Activated CD4-positive, alpha-beta T cell treated with anti-CD3 and anti-CD28 coated beads, Interleukin-2, Interleukin-6, amounts not matched to agents 100 ng/mL and 50 ng/mL, durations not matched to agents 16 hours and 8 hours (primary cell): ENCODE results near the gene ZBTB33.

ENCODE experiments used
- DNase-seq: peaks from one replicate; pipeline ENCODE4 v3.0.0-alpha.2; 2020

The ZBTB33 gene

DNA sequence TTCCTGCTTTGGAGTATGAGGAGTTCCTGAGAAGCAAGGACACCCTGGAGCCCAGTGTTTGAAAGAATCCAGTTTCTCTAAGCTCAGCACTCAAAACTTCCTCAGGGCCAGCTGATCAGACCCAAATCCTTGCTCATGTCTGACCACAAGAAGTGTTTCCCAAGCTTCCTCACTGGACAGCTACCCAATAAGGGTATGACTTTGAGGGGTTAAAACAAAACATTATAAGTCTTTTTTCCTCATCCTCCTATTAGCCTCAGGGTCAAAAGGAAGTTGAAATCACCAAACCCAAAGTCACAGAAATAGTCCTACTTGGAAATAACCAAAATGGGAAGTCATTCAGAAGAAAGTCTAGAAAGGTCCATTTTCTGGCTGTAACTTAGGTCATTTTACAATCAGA is 13.7 kb downstream of the ZBTB33 start:
- DNase-seq: no peak

DNA sequence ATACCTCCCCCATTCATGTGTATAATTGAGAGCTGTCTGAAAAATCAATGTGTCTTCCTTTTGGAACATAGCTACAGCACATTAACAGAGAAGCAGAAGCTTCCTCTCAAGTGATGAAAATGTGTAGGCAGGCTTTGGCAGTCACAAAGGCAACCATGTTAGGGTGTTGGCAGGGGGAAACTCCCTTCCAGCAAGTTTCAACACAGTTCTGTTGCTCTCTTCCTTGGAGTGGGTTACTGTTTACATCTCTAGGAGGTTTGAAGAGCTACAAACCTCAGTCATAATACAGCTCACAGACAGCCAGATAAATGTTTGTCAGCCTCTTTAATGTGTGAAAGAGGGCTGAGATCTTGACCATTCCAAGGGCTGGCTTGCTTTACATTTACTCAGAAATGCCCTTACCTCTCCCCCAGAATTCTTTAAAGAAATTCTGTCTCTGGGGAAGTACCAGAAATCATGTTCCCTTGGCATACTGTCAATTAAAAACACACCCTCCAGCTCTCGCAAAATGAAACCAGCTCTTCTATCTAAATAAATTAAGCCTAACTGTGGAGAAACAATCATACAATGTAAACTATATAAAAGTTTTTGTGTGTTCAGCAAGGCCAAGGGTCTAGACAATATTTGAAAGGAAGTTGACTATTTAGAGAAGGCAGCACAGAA is 18.9 kb downstream of the ZBTB33 start:
- no peak for DNase-seq

DNA sequence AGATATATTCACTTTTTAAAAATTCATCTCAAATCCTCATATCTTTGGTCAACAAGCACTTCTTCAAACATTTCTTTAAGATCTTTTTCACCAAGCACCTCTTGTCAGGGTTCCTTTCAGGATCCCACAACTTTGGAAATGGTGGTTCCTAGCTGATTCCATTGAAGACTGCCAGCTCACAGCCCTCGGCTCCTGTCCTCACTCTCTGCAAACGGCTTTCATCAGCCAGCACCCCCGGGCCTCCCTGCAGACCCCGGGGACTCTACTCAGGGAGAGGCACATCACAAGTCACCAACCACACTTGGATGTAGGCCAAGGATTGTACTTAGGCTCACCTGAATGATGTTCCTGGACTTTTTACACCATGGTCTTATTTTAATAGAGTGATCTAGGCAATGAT is 20.0 kb downstream of the ZBTB33 start:
- DNase-seq: no peak

DNA sequence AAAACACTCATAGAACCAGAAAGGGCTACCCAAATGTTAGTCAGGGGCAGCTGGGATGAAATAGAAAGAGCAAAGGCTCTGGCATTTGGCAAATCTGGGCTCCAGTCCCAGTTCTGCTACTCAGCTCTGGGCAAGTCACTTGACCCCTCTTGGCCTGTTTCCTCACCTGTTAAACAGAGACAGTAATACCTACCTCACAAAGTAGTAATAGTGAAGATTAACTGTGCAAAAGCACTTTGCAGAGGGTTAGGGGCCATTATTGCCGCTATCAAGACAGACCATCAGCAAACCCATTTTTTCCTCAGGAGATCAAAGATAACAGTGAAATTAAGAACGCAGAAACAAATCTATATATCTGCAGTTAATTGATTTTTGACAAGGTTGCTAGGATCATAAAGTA is 20.6 kb downstream of the ZBTB33 start:
- no peak for DNase-seq

DNA sequence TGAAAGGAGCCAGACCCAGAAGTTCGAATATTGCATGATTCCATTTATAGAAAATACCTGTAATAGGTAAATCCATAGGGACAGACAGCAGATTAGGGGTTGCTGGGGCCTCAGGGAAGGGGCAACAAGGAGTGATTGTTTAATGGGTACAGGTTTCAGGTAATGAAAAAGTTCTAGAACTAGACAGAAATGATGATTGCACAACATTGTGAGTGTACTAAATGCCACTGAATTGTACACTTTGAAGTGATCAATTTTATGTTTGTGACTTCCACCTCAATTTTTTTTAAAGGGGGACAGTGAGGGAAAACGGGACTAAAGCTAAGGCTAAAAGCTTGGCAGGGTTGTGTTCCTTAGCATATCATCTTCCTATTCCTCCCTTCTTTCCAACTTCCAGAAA is 23.5 kb downstream of the ZBTB33 start:
- no peak for DNase-seq

DNA sequence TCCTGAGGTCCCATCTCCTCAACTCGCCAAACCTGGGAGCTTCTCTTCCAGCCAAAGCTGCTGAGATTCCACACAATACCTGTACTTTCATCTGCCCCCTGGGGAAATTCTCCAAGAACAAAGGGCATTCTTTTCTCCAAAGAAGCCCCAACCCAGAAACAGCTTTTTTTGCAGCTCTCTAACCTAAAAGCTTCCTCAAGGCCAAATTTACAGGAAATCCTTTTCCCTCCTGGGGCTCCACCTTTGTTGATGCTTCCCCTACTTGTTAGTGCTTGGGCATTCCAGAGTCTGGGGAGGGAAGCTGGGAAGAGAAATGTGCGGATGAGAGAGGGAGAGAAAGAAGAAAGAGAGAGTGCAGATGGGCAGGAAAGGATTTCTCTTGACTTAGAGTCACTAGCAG is 24.3 kb downstream of the ZBTB33 start:
- no peak for DNase-seq

DNA sequence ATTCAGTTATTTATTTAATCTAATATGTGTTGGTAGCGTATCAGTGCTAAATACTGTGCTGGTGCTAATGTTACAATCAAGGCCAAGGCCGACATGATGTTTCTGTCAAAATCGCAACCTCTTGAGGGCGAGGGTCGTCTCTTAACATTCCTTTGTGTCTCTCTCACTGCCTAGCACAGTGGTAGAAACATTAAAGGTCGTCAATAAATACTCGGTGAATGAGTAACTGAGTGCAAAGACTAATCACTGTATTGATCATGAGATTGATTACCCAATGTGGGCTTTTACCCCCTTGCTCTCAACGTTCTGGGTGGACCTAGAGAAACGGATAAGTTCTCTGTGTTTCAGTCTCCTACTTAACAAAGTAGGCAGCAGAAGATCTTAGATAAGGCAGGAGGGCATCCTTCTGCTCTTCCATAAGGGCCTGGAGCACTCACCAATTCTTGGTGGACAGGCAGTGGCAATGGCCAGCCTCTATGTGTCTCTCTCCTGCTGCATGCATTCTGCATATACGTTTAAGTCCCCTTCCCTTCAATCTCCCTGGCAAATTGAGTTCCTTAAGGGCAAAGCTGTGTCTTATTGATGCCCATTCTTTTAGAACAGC is 30.5 kb downstream of the ZBTB33 start:
- DNase-seq: no peak

DNA sequence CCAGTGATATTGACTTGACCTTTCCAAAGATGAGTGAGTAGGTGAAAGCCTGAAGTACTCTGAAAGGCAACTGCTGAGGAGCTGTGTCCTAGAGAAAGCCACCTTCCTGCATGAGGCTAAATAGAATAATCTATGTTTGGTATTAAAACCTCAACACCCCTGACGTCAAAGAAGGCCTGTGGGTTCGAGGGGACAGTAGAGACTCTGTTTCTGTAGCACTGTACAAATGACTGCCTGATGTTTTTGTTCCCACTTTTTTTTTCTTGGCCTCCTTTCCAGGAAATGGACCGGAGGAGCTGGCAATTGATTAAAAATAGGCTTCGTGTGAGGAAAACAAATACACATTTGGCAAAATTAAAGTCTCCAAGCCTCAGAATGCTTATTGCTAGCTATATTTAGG is 31.1 kb downstream of the ZBTB33 start:
- DNase-seq: no peak

DNA sequence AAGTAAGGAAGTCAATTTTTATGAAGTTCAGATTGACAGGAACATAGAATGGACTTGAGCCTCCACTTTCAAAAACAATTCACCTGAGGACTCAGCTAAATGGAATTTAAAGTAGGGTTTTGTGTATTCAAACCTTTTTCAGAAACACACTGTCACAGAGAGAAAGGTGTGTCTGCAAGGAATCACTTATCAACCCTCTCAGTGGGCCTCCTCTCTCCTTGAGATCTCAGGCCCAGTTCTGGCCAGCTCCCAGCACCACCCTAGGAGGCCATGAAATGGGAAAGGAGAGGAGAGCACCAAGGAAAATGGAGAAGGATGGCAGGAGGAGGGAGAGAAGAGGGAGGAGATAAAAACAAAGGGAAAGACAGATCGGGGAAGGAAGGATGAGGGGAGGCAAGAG is 32.1 kb downstream of the ZBTB33 start:
- DNase-seq: no peak

DNA sequence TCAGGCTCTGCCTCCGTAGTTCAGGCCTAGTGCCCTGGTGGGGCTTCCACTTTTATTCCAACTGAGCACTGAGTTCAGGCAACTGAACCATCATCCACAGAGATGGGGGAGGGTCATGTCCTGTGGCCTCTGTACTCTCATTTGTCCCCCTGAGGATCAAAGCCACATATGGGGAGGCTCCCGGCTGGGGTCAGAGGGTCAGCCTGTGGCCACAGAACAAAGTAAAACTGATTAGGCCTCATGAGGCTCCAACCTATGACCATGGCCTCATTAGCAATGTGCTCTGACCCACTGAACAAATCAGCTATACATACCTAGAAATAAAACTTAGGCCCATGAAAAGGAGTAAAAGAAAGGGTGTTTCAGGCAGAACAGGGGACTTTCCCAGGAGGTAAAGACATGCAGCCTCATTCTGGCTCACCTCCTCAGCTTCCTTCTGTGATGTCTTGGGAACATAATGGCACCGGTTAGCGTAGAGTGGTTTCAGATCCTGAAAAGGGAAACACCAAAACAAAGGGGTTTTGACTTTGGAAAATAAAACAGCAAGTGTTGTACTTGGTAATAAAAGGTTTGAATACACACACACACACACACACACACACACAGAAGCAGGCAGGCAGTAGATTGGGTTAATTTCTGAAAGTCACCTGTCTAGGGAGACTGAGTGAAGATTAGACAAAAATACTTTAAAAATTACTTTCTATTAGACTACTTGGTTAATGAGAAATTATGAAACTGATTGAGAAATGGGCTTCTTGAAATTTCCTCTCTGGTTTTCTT is 36.3 kb downstream of the ZBTB33 start:
- no peak for DNase-seq

DNA sequence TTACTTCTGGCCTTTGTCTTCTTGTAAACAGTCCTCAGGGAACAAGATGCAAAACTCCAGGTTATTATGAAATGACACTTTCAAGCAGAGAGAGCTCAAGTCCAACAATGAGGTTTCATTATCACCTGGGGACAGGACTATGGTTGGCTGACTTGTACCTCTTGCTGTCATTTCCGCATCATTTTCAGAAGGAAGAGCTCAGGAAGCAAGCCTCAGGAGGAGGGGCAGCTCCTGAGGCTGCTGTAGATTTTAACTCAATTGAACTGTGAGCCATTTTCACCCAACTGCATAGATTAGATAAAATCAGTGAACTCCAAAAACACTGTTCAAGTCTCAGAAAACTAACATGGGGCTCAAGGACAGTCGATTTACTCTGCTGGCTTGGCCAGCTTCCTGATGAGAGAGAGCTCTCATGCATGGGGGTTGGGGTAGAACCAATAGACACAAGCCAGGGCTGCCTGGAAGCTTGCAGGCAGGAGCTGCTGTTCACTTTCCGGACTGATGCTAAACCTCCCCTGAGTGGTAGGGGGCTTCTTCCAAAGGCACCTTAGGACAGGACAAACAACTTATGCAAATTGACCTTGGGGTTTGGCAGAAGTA is 37.0 kb downstream of the ZBTB33 start:
- no peak for DNase-seq

DNA sequence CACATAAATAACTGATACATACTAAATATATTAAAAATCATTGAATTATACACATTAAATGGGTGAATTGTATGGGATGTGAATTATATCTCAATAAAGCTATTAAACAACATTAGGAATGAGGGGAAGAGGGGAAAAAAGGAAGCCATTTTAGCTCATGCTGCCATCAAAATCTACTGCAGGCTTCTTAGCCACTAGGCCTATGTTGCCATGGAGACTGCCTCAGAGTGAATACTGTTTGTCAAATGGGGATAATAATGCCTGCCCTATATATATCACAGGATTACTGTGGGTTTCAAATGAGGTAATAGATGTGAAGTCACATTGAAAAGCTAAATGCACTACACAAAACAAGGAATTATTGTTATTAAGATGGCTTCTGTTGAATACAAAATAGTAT is 39.5 kb downstream of the ZBTB33 start:
- DNase-seq: no peak

DNA sequence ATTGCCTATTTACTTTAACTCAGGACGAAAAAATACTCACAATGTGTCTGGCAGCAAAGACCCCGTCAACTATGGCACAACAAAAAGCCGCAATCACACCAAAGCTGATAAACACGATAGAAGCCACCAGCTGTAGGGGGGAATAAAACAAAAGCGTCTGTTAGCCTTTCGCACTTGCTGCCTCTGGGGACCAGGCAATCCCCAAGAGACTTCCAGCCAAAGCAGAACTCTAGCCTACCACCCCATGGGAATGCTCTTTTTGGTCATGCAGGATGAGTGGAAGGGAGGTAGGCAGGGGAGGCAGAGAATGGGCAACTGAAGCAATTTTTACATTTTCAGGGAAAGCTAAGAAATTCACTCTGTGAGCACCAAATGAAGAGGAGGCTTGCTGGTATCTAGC is 40.6 kb downstream of the ZBTB33 start:
- no peak for DNase-seq

DNA sequence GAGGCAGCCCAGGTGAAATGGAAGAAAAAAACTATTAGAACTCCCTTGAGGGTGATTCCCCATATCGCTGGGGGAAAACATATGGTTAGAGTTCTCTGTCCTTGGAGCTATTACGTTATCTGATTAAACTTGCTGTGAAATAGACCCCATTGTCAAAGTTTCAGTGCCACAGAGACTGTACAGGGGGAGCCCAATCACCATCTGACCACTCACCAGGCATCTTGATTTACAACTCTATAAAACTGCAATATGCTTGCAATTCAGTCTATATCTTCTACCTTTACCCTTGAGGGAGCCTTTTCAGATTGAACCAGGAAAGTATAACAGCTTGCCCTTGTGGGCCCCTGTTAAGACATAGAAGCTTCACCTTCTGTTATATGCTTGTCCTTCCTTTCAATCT is 42.4 kb downstream of the ZBTB33 start:
- no peak for DNase-seq

DNA sequence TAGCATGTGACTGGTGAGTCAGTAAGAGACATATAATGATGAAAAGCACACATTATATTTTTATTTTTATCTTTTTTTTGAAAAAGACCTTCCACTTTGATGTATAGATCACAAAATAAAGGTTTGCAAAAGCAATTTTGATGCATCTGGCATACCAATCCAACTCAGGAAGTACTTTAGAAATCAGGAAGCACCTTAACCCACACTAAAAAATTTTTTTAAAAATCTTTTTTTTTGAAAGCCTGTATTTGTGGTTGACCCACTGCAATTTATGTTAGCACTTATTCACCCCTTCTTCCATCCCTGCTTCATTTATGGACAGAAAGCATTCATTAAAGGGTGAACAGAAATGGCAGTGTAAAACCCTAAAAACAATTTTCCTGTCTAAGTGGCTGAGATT is 44.0 kb downstream of the ZBTB33 start:
- no peak for DNase-seq

DNA sequence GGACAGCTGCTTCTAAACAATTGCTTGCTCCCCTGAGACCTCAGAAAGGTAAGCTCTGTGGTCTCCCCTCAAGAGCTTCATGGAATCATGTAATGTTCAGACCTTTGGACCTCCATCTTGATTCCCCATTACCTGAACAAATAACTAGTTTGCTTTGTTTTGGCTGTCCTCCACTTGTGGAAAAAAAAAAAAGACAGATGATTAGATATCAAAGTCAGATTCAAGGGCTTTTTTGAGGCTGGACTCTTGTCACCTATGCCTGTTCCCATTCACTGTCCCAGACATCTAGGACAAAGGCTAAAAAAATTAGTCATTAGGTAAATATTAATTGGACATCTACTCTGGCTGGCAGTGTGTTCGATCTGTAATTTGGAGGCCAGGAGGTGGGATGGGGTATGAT is 47.3 kb downstream of the ZBTB33 start:
- no peak for DNase-seq

DNA sequence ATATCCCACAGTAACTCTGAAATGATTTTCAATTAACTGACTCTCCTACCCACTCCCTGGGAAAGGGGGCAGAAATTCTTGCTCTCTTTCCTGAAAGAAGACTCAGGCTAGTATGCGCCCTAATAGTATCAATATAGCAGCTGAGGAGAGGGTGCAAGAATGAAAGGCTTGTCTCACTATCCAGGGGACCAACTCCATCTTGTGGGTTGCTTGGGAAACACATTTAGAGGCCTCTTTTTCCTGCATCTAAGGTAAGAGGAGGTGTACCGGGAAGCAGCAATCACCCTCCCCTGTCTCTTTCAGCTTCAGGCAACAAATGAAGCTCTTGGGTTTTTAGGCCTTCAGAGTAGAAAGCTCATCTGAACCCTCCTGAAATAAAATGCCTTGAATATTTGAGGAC is 49.3 kb downstream of the ZBTB33 start:
- DNase-seq: no peak

DNA sequence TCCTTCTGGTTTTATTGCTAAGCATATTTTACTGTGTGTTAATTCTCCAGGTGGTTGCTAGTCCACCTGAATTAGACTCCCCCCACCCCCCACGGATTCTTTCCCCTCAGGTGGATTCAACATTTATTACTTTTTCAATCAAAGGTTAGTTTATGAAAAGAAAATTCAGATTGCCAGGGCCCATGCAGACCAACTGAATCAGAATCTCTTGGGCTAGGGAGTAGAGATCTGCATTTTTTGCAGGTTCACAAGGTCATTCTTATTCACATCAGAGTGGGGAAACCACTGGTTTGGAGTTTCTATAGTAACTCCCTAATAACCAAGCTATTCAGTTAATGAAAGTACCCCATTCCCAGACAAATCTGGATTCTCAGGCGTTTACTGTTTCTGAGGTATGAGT is 50.9 kb downstream of the ZBTB33 start:
- DNase-seq: no peak

DNA sequence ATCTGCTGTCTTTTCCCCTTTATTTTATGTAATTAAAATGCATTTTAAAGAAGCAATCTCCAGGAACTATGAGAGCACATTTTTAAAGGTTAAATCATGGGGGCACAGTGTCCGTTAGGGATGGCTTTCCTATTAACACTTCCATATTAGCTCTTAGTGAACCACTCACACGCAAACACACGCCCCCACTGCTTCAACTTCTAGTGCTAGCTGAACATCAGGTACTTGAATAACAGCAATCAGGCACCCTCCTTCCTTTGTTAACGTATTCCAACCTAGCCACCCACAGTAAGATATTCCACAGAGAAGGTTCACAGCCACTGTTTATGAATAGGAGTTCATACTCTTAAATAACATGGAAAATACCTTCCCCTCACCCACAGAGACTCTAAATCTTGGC is 51.3 kb downstream of the ZBTB33 start:
- DNase-seq: no peak

DNA sequence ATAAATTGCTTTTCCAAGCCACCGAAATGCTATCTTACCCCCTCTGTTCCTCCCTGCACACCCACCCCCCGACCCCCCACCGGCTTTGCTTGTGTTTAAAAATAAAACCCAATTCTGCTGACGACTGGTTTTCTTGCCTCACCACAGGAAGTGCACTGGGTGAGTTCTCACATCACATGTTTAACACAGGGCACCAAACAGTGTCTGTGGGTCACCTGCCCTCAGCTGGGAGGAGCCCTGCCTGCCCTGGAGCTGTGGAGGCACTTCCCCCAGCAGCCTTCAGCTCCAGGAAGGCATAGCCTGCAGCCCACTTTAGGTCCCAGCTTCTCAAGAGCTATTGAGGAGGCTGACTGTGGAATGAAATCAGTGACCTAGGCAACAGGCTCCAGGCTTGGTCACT is 51.8 kb downstream of the ZBTB33 start:
- DNase-seq: peak; percentile 61

DNA sequence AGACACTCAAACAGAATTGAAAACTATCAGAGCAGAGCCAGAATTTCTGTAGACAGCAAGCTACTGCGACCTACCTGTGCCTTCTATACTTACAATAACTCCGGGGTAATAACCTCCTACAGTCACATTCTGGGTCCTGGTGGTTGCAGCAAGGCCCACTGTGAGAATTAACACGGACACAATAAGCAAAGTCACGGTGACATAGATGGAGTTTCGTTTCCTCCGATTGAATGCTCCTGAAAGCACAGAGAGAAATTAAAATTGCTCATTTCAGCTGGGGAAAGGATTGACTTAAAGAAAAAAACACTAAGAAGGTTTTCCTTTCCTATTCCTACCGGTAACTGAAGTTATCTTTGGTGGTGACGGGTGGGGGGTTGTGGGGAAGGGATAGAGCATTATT is 53.6 kb downstream of the ZBTB33 start:
- no peak for DNase-seq

DNA sequence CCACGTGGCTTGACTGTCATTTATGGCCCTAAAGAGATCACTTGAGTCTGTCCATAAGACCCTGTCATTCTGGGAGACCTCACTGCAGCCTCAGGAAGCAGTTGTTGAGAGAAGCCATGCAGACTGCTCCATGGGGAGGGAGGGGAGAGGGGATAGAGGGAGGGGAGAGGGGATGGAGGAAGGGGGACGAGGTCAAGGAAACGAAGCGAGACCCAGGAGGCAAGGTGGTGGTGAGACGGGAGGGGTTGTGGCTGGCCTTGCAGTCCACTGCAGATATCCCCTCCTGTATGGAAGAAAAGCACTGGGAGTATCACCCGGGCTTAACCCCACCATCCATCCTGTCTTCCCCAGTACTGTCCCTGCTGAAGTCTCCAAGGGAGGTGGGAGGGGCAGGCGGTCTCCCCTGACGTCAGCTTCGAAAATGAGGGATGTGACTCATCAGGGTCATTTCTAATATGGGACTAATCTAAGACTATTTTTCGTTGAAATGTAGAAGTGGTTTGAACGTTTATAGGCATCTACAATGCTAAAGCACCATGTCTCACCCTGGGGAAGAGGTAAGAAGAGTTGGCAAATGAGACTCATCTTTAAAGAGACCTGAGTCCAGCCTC is 55.0 kb downstream of the ZBTB33 start:
- DNase-seq: no peak

DNA sequence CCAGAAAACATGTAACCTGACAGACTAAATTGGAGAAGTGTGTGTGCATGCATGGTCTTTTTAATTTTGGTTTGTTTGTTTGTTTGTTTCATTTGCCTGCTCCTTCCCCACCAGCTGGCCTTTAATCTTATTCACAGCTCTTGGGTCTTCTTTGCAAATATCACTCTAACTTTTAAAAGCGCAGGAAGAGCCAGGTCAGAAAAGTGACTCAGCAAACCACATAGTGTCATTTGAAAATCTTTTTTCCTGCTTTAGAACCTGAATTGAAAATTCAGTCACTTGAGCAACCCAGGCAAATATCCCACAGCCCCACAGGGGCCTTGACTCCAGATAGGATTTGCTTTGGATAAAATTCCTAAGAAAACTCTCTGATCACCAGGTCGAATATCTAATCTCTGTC is 56.0 kb downstream of the ZBTB33 start:
- peak; percentile 23 for DNase-seq
